HepG2 (cell line): ENCODE measurements around the gene DAZAP1. TPM values are rescaled to one million over a fixed set of nuclear protein-coding genes. Genes with fewer than 3 reads are reported as not detected.

Experiments
- ATRX ChIP-seq: sonication (generic); formaldehyde crosslinking; IDR thresholded peaks from 2 replicates; pipeline ENCODE4 v1.4.0; 2020; ENCODE audit warnings: missing genetic modification reagents, borderline replicate concordance
- CAMTA2 ChIP-seq: sonication (generic); formaldehyde crosslinking; IDR thresholded peaks from 2 replicates; pipeline ENCODE4 v1.4.0; 2020; ENCODE audit warnings: mild to moderate bottlenecking, missing genetic modification reagents, borderline replicate concordance
- CENPX ChIP-seq: sonication (generic); formaldehyde crosslinking; IDR thresholded peaks from 2 replicates; pipeline ENCODE4 v1.9.0; 2021; ENCODE audit warnings: mild to moderate bottlenecking, missing genetic modification reagents, moderate library complexity
- EHMT2 ChIP-seq: fragments of 200-600 bp; sonication (generic); IDR thresholded peaks from 2 replicates; pipeline ENCODE4 v1.7.0; 2017; ENCODE audit warnings: antibody characterized with exemption, low read depth, low read length, borderline replicate concordance
- GATAD1 ChIP-seq: IDR thresholded peaks from 2 replicates; pipeline ENCODE4 v1.6.1; 2016; ENCODE audit warnings: missing genetic modification reagents, missing compliant biosample characterization
- PRMT3 ChIP-seq: sonication (generic); formaldehyde crosslinking; IDR thresholded peaks from 2 replicates; pipeline ENCODE4 v1.8.1; 2022; ENCODE audit warnings: low read depth, mild to moderate bottlenecking, moderate library complexity, missing genetic modification reagents, borderline replicate concordance
- SNAI1 ChIP-seq: sonication (generic); formaldehyde crosslinking; IDR thresholded peaks from 2 replicates; pipeline ENCODE4 v1.5.0; 2020; ENCODE audit warnings: mild to moderate bottlenecking, missing genetic modification reagents, borderline replicate concordance
- ZBTB26 ChIP-seq: IDR thresholded peaks from 2 replicates; pipeline ENCODE4 v1.6.1; 2016; ENCODE audit warnings: missing compliant biosample characterization, missing genetic modification reagents, borderline replicate concordance
- ZBTB4 ChIP-seq: sonication (generic); formaldehyde crosslinking; IDR thresholded peaks from 2 replicates; pipeline ENCODE4 v1.4.0; 2020; ENCODE audit warnings: missing genetic modification reagents, mild to moderate bottlenecking, borderline replicate concordance
- ZBTB8A ChIP-seq: sonication (generic); formaldehyde crosslinking; IDR thresholded peaks from 2 replicates; pipeline ENCODE4 v1.4.0; 2020; ENCODE audit warnings: mild to moderate bottlenecking, low read depth, missing genetic modification reagents, borderline replicate concordance
- ZNF274 ChIP-seq: sonication (generic); formaldehyde crosslinking; IDR thresholded peaks from 2 replicates; pipeline ENCODE4 v1.5.1; 2020; ENCODE audit warnings: mild to moderate bottlenecking, missing genetic modification reagents
- ZNF530 ChIP-seq: sonication (generic); formaldehyde crosslinking; IDR thresholded peaks from 2 replicates; pipeline ENCODE4 v1.5.0; 2020; ENCODE audit warnings: low read depth, mild to moderate bottlenecking, missing genetic modification reagents
- ZNF687 ChIP-seq: sonication (generic); formaldehyde crosslinking; IDR thresholded peaks from 2 replicates; pipeline ENCODE4 v1.5.1; 2020; ENCODE audit warnings: mild to moderate bottlenecking, missing genetic modification reagents, moderate library complexity
- ZNF883 ChIP-seq: sonication (generic); formaldehyde crosslinking; IDR thresholded peaks from 2 replicates; pipeline ENCODE4 v1.5.1; 2020; ENCODE audit warnings: mild to moderate bottlenecking, missing genetic modification reagents; ENCODE audit errors: not compliant biosample characterization
- polyA plus RNA-seq, 8 experiments: library from polyadenylated mRNA; depleted of rRNA in 3 of 8; stranded (reverse) in 7 of 8; unstranded in 1 of 8; fragments of >200 nt; fragmentation: Illumina TruSeq in 4 of 8; extraction: Trizol in 4 of 8; gene quantifications; 2 replicates each; pipeline versions ENCODE4 v1.2.1 to v1.2.3, GENCODE V29; 2011 to 2016; ENCODE audit warnings: low read depth in 4 of 8, missing spikeins in 1 of 8, mixed read lengths in 1 of 8; ENCODE audit not compliant: insufficient read depth in 1 of 8
- total RNA-seq, 5 experiments: library from RNA; depleted of rRNA; stranded (reverse); fragments of >200 nt; fragmentation: Illumina TruSeq; extraction: Trizol; gene quantifications; 2 replicates each; pipeline ENCODE4 v1.2.3, GENCODE V29; 2016; ENCODE audit warnings: low read depth in 1 of 5
- TF ChIP-seq, protein P1 (sequence below): sonication (generic); formaldehyde crosslinking; IDR thresholded peaks from 2 replicates; pipeline ENCODE4; 2020; ENCODE audit warnings: missing genetic modification reagents, mild to moderate bottlenecking, borderline replicate concordance

DAZAP1 gene
- total and polyA plus RNA-seq, 2 of the 13 experiments (the other 11 are each of a cell fraction or from before 2014, with no cell fraction given): 63.3 to 79.2 TPM

- TF ChIP-seq EHMT2: peak; percentile 84
- TF ChIP-seq CAMTA2 (CRISPR knock-in tag): peak; percentile 25; the same call in 1 of the 2 replicates
- no peak for TF ChIP-seq ATRX
- no peak for TF ChIP-seq ZNF530 (CRISPR knock-in tag)
- no peak for TF ChIP-seq CENPX (CRISPR knock-in tag)
- TF ChIP-seq ZNF883 (CRISPR knock-in tag): peak; percentile 25
- 0 out of 2 replicates have a peak, but pooled peaks have one; percentile 48 for TF ChIP-seq PRMT3 (CRISPR knock-in tag)
- TF ChIP-seq ZBTB8A (CRISPR knock-in tag): no peak
- peak; percentile 48; the same call in 1 of the 2 replicates for TF ChIP-seq SNAI1 (CRISPR knock-in tag)
- 0 out of 2 replicates have a peak, but pooled peaks have one; percentile 31 for TF ChIP-seq GATAD1 (CRISPR knock-in tag)
- TF ChIP-seq ZBTB26: peak; percentile 65; the same call in 1 of the 2 replicates
- TF ChIP-seq ZBTB4 (CRISPR knock-in tag): 0 out of 2 replicates have a peak, but pooled peaks have one; percentile 45
- peak; percentile 63 for TF ChIP-seq ZNF687
- TF ChIP-seq, protein P1, sequence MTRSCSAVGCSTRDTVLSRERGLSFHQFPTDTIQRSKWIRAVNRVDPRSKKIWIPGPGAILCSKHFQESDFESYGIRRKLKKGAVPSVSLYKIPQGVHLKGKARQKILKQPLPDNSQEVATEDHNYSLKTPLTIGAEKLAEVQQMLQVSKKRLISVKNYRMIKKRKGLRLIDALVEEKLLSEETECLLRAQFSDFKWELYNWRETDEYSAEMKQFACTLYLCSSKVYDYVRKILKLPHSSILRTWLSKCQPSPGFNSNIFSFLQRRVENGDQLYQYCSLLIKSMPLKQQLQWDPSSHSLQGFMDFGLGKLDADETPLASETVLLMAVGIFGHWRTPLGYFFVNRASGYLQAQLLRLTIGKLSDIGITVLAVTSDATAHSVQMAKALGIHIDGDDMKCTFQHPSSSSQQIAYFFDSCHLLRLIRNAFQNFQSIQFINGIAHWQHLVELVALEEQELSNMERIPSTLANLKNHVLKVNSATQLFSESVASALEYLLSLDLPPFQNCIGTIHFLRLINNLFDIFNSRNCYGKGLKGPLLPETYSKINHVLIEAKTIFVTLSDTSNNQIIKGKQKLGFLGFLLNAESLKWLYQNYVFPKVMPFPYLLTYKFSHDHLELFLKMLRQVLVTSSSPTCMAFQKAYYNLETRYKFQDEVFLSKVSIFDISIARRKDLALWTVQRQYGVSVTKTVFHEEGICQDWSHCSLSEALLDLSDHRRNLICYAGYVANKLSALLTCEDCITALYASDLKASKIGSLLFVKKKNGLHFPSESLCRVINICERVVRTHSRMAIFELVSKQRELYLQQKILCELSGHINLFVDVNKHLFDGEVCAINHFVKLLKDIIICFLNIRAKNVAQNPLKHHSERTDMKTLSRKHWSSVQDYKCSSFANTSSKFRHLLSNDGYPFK (CRISPR knock-in tag): 0 out of 2 replicates have a peak, but pooled peaks have one; percentile 28
- peak; percentile 67; the same call in 1 of the 2 replicates for TF ChIP-seq ZNF274 (CRISPR knock-in tag)
Observed at GRCh38 chr19:1446713-1447481, 39.5 kb downstream of the DAZAP1 start (continued).
